Fibroblast of villous mesenchyme (primary cell): Measurements from ENCODE around the gene SRMS. TPM values are rescaled to one million over a fixed set of nuclear protein-coding genes. Genes with fewer than 3 reads are reported as not detected.

Experiments
- DNase-seq: peaks from one replicate; pipeline ENCODE4 v3.0.0-alpha.2; 2010; ENCODE audit warnings: low read depth
- H3K4me3 ChIP-seq: 2 replicates; pipeline ENCODE4 v1.5.1; 2011; ENCODE audit warnings: low read depth, mild to moderate bottlenecking, low read length
- total RNA-seq: library from RNA; depleted of rRNA; stranded (reverse); fragments of >200 nt; gene quantifications from 2 replicates; pipeline ENCODE4 v1.2.3, GENCODE V29; 2012
- TF ChIP-seq, protein P1 (sequence below): IDR thresholded peaks from 2 replicates; pipeline ENCODE4 v1.5.1; 2012; ENCODE audit warnings: low read depth, mild to moderate bottlenecking, low read length; ENCODE audit not compliant: insufficient read depth

The SRMS gene
- total RNA-seq, 1 donor: not detected

GRCh38 chr20:63567136-63567385 lies 19.5 kb upstream of the SRMS start:
- no peak overlapping the region for H3K4me3 ChIP-seq
- DNase-seq: no peak
- TF ChIP-seq, protein P1, sequence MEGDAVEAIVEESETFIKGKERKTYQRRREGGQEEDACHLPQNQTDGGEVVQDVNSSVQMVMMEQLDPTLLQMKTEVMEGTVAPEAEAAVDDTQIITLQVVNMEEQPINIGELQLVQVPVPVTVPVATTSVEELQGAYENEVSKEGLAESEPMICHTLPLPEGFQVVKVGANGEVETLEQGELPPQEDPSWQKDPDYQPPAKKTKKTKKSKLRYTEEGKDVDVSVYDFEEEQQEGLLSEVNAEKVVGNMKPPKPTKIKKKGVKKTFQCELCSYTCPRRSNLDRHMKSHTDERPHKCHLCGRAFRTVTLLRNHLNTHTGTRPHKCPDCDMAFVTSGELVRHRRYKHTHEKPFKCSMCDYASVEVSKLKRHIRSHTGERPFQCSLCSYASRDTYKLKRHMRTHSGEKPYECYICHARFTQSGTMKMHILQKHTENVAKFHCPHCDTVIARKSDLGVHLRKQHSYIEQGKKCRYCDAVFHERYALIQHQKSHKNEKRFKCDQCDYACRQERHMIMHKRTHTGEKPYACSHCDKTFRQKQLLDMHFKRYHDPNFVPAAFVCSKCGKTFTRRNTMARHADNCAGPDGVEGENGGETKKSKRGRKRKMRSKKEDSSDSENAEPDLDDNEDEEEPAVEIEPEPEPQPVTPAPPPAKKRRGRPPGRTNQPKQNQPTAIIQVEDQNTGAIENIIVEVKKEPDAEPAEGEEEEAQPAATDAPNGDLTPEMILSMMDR: no peak

- no peak for DNase-seq
- no peak overlapping the region for H3K4me3 ChIP-seq
- TF ChIP-seq, protein P1: no peak
Observed at GRCh38 chr20:63566395-63567135, 19.0 kb upstream of the SRMS start.

DNA sequence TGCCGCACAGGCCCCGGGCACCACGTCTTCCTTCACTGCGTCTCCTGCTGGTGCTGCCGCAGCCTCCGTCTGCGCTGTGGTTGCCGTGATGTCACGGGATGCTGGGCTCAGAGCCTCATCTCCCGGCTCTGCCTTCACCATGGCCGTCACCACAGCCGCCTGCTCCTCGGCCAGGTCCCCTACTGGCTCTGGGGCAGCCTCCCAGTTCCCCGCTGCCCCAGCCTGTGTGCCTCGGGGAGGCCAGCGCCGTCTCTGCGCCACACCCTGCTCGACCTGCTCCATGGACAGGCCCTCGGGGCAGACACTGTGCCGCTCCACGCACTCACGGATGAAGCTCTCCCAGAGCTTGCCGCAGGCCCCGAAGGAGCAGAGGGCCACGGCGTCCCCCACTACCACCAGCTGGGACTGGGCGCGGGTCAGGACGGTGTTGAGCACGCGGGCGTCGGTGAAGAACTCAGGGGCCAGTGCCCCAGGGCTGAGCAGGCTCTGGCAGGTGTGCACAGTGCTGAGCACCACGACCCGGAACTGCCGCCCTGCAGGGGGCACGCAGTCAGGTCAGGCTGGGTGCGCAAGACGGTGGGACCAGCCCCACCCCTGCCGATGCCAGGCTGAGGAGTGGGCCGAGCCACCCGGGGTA lies 18.3 kb upstream of the SRMS start:
- TF ChIP-seq, protein P1: no peak
- DNase-seq: no peak

DNA sequence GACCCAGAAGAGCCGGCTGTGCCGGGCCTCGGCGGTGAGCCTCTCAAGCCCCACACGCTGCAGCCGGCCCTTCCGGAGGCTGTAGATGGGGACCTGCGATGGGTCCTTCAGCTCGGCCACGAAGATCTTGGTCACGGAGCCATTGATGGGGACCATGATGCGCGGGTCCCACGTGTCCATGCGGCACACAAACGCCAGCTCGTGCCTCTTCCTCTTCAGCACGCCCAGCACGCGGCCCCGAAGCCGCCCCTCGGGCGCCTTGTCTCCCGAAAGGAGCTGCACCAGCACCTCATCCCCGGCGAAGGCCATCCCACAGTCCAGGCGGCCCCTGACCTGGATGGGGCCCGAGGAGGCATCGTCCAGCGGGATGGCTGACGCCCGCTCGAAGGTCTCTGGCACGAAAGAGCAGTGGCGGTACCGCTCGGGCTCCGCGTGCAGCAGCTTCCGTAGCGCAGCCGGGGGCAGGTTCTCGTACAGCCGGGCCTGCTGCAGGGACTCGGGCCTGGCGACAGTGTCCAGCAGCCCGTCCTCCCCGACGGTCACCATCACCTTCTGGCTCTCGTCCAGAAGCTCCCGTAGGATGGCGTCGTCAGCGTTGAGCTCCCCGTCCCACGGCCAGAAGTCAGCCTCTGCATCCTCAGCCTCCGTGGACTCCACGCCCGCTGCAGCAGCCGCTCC lies 17.6 kb upstream of the SRMS start:
- no peak overlapping the region for H3K4me3 ChIP-seq
- DNase-seq: no peak
- TF ChIP-seq, protein P1: no peak

More for the DNA sequence above, 18.3 kb upstream of the SRMS start:
- H3K4me3 ChIP-seq: no peak overlapping the region

- H3K4me3 ChIP-seq: no peak overlapping the region
- TF ChIP-seq, protein P1: no peak
- DNase-seq: no peak
Observed at GRCh38 chr20:63564036-63564810, 16.7 kb upstream of the SRMS start.

GRCh38 chr20:63563225-63563935 lies 15.8 kb upstream of the SRMS start:
- TF ChIP-seq, protein P1: no peak
- no peak for DNase-seq

More at GRCh38 chr20:63563225-63563935, 15.8 kb upstream of the SRMS start:
- H3K4me3 ChIP-seq: no peak overlapping the region
